Activated CD8-positive, alpha-beta memory T cell treated with anti-CD3 and anti-CD28 coated beads, Interleukin-2, amount 50 U/mL, for 48 hours (primary cell): ENCODE results near the gene NAA60.
"Not testable (repeated sequence)": the region's sequence is repeated elsewhere in the genome, so short reads cannot be mapped to it uniquely, and the experiment has no call there.

Source experiments
- DNase-seq: peaks from one replicate; pipeline ENCODE4 v3.0.0-alpha.2; 2020

NAA60 gene

GRCh38 chr16:3484318-3485096 is 41.0 kb downstream of the NAA60 start:
- DNase-seq, result no peak

GRCh38 chr16:3485097-3485745 is 41.7 kb downstream of the NAA60 start:
- DNase-seq, result no peak

GRCh38 chr16:3485821-3486505 is 42.5 kb downstream of the NAA60 start:
- no peak for DNase-seq

GRCh38 chr16:3486506-3487215 is 43.2 kb downstream of the NAA60 start:
- no peak for DNase-seq

- DNase-seq, result no peak
These were observed 44.3 kb downstream of the NAA60 start for GRCh38 chr16:3487521-3488410.

GRCh38 chr16:3488801-3489200 is 45.3 kb downstream of the NAA60 start:
- no peak for DNase-seq

- DNase-seq, result no peak
These were observed 47.6 kb downstream of the NAA60 start for GRCh38 chr16:3490911-3491629.

GRCh38 chr16:3492356-3492755 is 48.9 kb downstream of the NAA60 start:
- no peak for DNase-seq

- DNase-seq, result no peak
These were observed 51.0 kb downstream of the NAA60 start for GRCh38 chr16:3494386-3494973.

GRCh38 chr16:3495176-3495575 is 51.7 kb downstream of the NAA60 start, which contains the start of gene C16orf90:
TSS of gene C16orf90 (minus strand) at chr16:3495489. CDS start at chr16:3495421, 68 bp downstream.
- no peak for DNase-seq

GRCh38 chr16:3496386-3496785 is 52.9 kb downstream of the NAA60 start:
- DNase-seq, result no peak

GRCh38 chr16:3497771-3498170 is 54.3 kb downstream of the NAA60 start:
- DNase-seq, result no peak

- DNase-seq, result no peak
These were observed 55.5 kb downstream of the NAA60 start for GRCh38 chr16:3498988-3499387.

- DNase-seq, result not testable (repeated sequence)
These were observed 57.9 kb downstream of the NAA60 start for GRCh38 chr16:3501412-3501761.

- no peak for DNase-seq
These were observed 58.4 kb downstream of the NAA60 start for GRCh38 chr16:3501783-3502400.

- peak; percentile 65 for DNase-seq
These were observed 60.0 kb downstream of the NAA60 start for GRCh38 chr16:3503523-3503922.

GRCh38 chr16:3508736-3509135 is 65.3 kb downstream of the NAA60 start:
- no peak for DNase-seq

GRCh38 chr16:3509470-3509928 is 66.0 kb downstream of the NAA60 start:
- peak; percentile 79 for DNase-seq

GRCh38 chr16:3510416-3510815 is 66.9 kb downstream of the NAA60 start:
- DNase-seq, result peak; percentile 33
